ENCODE measurements around the gene SHANK1. TPM values are rescaled to one million over a fixed set of nuclear protein-coding genes. Genes with fewer than 3 reads are reported as not detected.

The SHANK1 gene
- total and polyA plus RNA-seq, 2 of the 13 experiments (the other 11 are each of a cell fraction or from before 2014, with no cell fraction given), result not detected

DNA sequence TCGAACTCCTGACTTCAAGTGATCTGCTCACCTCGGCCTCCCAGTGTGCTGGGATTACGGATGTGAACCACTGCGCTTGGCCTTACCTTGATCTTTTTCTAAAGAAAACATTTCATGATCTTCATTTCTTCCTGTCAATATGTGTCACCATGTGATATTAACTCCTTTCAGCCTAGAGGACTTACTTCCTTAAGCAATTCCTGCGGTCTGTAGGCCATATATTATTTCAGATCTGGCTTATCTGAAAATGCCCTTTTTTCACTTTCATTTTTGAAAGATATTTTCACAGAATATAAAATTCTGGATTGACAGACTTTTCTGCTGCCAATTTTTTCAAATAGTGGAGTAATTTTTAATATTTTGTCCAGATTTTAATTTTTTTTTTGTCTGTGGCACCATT lies 48.7 kb upstream of the SHANK1 start:
- Histone ChIP-seq H3K9me3 (ENCODE audit: low read length) (no peaks in the 10 kb centered on the region), H3K27ac (ENCODE audit: extremely low read length, insufficient read depth, low read length) (no peak overlapping the region), H3K9ac (ENCODE audit: insufficient read depth, low read depth, low read length) (no peak overlapping the region), H3K36me3 (replicated peaks in 1 of 2; ENCODE audit: control insufficient read depth in 1 of 2, insufficient read depth in 2 of 2, low read length in 2 of 2) (no peaks in the 10 kb centered on the region), H3K4me2 (ENCODE audit: low read depth, low read length) (no peak overlapping the region), H3K27me3 (ENCODE audit: control insufficient read depth in 1 of 2, insufficient read depth in 2 of 2, low read length in 2 of 2) (no peaks in the 10 kb centered on the region; a peak in 2 of 5 replicates), H2AFZ (ENCODE audit: low read length) (no peak overlapping the region), H3K79me2 (ENCODE audit: insufficient read depth, low read length) (no peaks in the 10 kb centered on the region), H3K4me3 (replicated peaks in 1 of 3; ENCODE audit: insufficient read depth in 1 of 3, low read depth in 2 of 3, low read length in 3 of 3) (no peak overlapping the region), H3K4me1 (ENCODE audit: insufficient read depth, low read length) (no peaks in the 10 kb centered on the region), H4K20me1 (ENCODE audit: insufficient read depth, low read length) (no peaks in the 10 kb centered on the region)
- ChIA-PET POLR2A (no interaction called here), CTCF (ENCODE audit: low intra/inter-chr PET ratio, low total read pairs) (no interaction called here)
- DNase-seq (ENCODE audit: low spot score) (no peak), FAIRE-seq (no peak), ATAC-seq (no peak)
- intact Hi-C loops (cut with micrococcal nuclease; ENCODE audit: unreplicated experiment) (no loop called here), in situ Hi-C loops (cut with HindIII; ENCODE audit: extremely low pct_ligation_motif_present, low pct_unique_long_range_greater_than_20kb) (no loop called here)
- BruUV-seq (replicated peaks), result no TSS peak
- 20% methylated on average over 5 of the region's 5 CpGs for WGBS (ENCODE audit: low lambda C conversion rate)
- TF ChIP-seq ELF3 (CRISPR knock-in tag; IDR thresholded peaks at IDR 0.05) (no peak), ZNF274 (CRISPR knock-in tag; IDR thresholded peaks at IDR 0.05) (no peak), ZNF598 (CRISPR knock-in tag; IDR thresholded peaks at IDR 0.05; ENCODE audit: borderline replicate concordance) (no peak), ZNF629 (CRISPR knock-in tag; conservative IDR thresholded peaks at IDR 0.05) (no peak), FOSL1 (CRISPR knock-in tag; IDR thresholded peaks at IDR 0.05; ENCODE audit: borderline replicate concordance) (no peak), ATRX (CRISPR knock-in tag; IDR thresholded peaks at IDR 0.05; ENCODE audit: borderline replicate concordance) (no peak), MAFK (conservative IDR thresholded peaks at IDR 0.05 in 1 of 2, IDR thresholded peaks at IDR 0.05 in 1 of 2; ENCODE audit: low read length in 2 of 2) (no peak), ADNP (CRISPR knock-in tag; IDR thresholded peaks at IDR 0.05) (no peak), ZNF570 (CRISPR knock-in tag; IDR thresholded peaks at IDR 0.05; ENCODE audit: borderline replicate concordance) (no peak)
- TF ChIP-seq, protein P1, sequence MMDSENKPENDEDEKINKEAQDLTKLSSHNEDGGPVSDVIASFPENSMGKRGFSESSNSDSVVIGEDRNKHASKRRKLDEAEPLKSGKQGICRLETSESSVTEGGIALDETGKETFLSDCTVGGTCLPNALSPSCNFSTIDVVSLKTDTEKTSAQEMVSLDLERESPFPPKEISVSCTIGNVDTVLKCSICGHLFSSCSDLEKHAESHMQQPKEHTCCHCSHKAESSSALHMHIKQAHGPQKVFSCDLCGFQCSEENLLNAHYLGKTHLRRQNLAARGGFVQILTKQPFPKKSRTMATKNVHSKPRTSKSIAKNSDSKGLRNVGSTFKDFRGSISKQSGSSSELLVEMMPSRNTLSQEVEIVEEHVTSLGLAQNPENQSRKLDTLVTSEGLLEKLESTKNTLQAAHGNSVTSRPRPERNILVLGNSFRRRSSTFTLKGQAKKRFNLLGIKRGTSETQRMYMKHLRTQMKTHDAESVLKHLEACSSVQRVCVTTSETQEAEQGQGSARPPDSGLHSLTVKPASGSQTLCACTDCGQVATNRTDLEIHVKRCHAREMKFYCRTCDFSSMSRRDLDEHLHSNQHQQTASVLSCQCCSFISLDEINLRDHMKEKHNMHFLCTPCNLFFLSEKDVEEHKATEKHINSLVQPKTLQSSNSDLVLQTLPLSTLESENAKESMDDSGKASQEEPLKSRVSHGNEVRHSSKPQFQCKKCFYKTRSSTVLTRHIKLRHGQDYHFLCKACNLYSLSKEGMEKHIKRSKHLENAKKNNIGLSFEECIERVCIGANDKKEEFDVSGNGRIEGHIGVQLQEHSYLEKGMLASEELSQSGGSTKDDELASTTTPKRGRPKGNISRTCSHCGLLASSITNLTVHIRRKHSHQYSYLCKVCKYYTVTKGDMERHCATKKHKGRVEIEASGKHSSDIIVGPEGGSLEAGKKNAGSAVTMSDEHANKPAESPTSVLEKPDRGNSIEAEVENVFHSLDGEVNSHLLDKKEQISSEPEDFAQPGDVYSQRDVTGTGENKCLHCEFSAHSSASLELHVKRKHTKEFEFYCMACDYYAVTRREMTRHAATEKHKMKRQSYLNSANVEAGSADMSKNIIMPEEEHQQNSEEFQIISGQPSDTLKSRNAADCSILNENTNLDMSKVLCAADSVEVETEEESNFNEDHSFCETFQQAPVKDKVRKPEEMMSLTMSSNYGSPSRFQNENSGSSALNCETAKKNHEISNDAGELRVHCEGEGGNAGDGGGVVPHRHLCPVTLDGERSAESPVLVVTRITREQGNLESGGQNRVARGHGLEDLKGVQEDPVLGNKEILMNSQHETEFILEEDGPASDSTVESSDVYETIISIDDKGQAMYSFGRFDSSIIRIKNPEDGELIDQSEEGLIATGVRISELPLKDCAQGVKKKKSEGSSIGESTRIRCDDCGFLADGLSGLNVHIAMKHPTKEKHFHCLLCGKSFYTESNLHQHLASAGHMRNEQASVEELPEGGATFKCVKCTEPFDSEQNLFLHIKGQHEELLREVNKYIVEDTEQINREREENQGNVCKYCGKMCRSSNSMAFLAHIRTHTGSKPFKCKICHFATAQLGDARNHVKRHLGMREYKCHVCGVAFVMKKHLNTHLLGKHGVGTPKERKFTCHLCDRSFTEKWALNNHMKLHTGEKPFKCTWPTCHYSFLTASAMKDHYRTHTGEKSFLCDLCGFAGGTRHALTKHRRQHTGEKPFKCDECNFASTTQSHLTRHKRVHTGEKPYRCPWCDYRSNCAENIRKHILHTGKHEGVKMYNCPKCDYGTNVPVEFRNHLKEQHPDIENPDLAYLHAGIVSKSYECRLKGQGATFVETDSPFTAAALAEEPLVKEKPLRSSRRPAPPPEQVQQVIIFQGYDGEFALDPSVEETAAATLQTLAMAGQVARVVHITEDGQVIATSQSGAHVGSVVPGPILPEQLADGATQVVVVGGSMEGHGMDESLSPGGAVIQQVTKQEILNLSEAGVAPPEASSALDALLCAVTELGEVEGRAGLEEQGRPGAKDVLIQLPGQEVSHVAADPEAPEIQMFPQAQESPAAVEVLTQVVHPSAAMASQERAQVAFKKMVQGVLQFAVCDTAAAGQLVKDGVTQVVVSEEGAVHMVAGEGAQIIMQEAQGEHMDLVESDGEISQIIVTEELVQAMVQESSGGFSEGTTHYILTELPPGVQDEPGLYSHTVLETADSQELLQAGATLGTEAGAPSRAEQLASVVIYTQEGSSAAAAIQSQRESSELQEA (CRISPR knock-in tag; IDR thresholded peaks at IDR 0.05; ENCODE audit: not compliant biosample characterization), result no peak
- TF ChIP-seq, protein P2, sequence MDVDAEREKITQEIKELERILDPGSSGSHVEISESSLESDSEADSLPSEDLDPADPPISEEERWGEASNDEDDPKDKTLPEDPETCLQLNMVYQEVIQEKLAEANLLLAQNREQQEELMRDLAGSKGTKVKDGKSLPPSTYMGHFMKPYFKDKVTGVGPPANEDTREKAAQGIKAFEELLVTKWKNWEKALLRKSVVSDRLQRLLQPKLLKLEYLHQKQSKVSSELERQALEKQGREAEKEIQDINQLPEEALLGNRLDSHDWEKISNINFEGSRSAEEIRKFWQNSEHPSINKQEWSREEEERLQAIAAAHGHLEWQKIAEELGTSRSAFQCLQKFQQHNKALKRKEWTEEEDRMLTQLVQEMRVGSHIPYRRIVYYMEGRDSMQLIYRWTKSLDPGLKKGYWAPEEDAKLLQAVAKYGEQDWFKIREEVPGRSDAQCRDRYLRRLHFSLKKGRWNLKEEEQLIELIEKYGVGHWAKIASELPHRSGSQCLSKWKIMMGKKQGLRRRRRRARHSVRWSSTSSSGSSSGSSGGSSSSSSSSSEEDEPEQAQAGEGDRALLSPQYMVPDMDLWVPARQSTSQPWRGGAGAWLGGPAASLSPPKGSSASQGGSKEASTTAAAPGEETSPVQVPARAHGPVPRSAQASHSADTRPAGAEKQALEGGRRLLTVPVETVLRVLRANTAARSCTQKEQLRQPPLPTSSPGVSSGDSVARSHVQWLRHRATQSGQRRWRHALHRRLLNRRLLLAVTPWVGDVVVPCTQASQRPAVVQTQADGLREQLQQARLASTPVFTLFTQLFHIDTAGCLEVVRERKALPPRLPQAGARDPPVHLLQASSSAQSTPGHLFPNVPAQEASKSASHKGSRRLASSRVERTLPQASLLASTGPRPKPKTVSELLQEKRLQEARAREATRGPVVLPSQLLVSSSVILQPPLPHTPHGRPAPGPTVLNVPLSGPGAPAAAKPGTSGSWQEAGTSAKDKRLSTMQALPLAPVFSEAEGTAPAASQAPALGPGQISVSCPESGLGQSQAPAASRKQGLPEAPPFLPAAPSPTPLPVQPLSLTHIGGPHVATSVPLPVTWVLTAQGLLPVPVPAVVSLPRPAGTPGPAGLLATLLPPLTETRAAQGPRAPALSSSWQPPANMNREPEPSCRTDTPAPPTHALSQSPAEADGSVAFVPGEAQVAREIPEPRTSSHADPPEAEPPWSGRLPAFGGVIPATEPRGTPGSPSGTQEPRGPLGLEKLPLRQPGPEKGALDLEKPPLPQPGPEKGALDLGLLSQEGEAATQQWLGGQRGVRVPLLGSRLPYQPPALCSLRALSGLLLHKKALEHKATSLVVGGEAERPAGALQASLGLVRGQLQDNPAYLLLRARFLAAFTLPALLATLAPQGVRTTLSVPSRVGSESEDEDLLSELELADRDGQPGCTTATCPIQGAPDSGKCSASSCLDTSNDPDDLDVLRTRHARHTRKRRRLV (CRISPR knock-in tag; IDR thresholded peaks at IDR 0.05), result no peak

Data from HepG2 (cell line).